Measurements from ENCODE around the gene CDC37L1.

CDC37L1 gene

DNA sequence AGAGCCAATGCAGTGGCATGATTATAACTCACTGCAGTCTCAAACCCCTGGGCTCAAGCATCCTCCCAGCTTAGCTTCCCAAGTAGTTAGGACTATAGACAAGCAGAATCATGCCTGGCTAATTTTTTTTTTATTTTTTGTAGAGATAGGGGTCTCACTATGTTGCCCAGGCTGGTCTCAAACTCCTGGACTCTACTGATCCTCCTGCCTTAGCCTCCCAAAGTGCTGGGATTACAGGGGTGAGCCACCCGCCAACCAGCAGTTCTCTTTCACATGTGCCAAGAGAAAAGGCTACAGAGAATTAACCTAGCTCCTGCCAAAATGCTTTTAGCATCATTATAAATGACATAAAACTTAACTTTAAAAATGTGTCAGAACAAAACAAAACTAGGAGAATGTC is 53.5 kb downstream of the CDC37L1 start:
- peaks cover 8% of the 10 kb centered on the region for H3K4me1 ChIP-seq (ENCODE audit: insufficient read depth, low read length, severe bottlenecking)
- H4K20me1 ChIP-seq (ENCODE audit: insufficient read depth, low read length) = no peaks in the 10 kb centered on the region
- H3K4me2 ChIP-seq (ENCODE audit: low read length) = no peak overlapping the region
- H3K9me2 ChIP-seq (ENCODE audit: low read depth, low read length) = no peaks in the 10 kb centered on the region
- no peak for TF ChIP-seq EZH2 (IDR thresholded peaks at IDR 0.05; ENCODE audit: borderline replicate concordance, low read length)
- TF ChIP-seq, protein P1, sequence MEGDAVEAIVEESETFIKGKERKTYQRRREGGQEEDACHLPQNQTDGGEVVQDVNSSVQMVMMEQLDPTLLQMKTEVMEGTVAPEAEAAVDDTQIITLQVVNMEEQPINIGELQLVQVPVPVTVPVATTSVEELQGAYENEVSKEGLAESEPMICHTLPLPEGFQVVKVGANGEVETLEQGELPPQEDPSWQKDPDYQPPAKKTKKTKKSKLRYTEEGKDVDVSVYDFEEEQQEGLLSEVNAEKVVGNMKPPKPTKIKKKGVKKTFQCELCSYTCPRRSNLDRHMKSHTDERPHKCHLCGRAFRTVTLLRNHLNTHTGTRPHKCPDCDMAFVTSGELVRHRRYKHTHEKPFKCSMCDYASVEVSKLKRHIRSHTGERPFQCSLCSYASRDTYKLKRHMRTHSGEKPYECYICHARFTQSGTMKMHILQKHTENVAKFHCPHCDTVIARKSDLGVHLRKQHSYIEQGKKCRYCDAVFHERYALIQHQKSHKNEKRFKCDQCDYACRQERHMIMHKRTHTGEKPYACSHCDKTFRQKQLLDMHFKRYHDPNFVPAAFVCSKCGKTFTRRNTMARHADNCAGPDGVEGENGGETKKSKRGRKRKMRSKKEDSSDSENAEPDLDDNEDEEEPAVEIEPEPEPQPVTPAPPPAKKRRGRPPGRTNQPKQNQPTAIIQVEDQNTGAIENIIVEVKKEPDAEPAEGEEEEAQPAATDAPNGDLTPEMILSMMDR (IDR thresholded peaks at IDR 0.05; ENCODE audit: low read length) = no peak
- peaks cover 80% of the 10 kb centered on the region for H3K79me2 ChIP-seq (ENCODE audit: insufficient read depth, low read length)
- H3K27ac ChIP-seq (ENCODE audit: low read depth, low read length, poor library complexity, severe bottlenecking) = no peak overlapping the region
- no peaks in the 10 kb centered on the region for H3K9me3 ChIP-seq (ENCODE audit: low read length)
- H3K36me3 ChIP-seq (ENCODE audit: insufficient read depth, low read length) = peaks cover 41% of the 10 kb centered on the region
- H3K9ac ChIP-seq (ENCODE audit: low read length) = no peak overlapping the region
- H3F3A ChIP-seq (ENCODE audit: insufficient read depth, low read length) = no peaks in the 10 kb centered on the region
- no peaks in the 10 kb centered on the region for H3K27me3 ChIP-seq (ENCODE audit: insufficient read depth, low read length)
- H2AFZ ChIP-seq (ENCODE audit: low read length) = no peak overlapping the region
- H3K4me3 ChIP-seq (ENCODE audit: low read depth, low read length, poor library complexity, severe bottlenecking) = no peak overlapping the region

DNA sequence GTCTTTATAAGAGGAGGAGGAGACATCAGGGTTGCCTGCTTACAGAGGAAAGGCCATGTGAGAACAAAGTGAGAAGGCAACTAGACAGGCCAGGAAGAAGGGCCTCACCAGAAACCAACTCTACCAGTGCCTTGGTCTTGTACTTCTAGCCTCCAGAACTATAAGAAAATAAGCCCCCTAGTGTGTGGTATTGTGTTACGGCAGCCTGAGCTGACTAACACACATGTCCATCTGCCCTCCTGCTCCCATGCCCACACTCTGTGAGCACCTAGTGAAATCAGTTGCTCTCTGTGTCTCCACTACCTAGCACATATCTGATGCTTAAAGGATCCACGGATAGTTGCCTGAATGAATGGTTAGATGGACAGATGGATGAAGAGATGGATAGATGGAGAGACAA is 54.8 kb downstream of the CDC37L1 start:
- Histone ChIP-seq H3F3A (ENCODE audit: insufficient read depth, low read length) (no peaks in the 10 kb centered on the region), H3K4me3 (ENCODE audit: low read depth, low read length, poor library complexity, severe bottlenecking) (no peak overlapping the region), H2AFZ (ENCODE audit: low read length) (no peak overlapping the region), H3K36me3 (ENCODE audit: insufficient read depth, low read length) (peaks cover 45% of the 10 kb centered on the region), H3K27ac (ENCODE audit: low read depth, low read length, poor library complexity, severe bottlenecking) (no peak overlapping the region), H3K4me2 (ENCODE audit: low read length) (no peak overlapping the region), H3K79me2 (ENCODE audit: insufficient read depth, low read length) (peaks cover 91% of the 10 kb centered on the region), H3K4me1 (ENCODE audit: insufficient read depth, low read length, severe bottlenecking) (peaks cover 21% of the 10 kb centered on the region), H3K9me2 (ENCODE audit: low read depth, low read length) (no peaks in the 10 kb centered on the region), H3K27me3 (ENCODE audit: insufficient read depth, low read length) (no peaks in the 10 kb centered on the region), H3K9me3 (ENCODE audit: low read length) (no peaks in the 10 kb centered on the region), H4K20me1 (ENCODE audit: insufficient read depth, low read length) (no peaks in the 10 kb centered on the region), H3K9ac (ENCODE audit: low read length) (no peak overlapping the region)
- no peak for TF ChIP-seq EZH2 (IDR thresholded peaks at IDR 0.05; ENCODE audit: borderline replicate concordance, low read length)
- TF ChIP-seq, protein P1 (IDR thresholded peaks at IDR 0.05; ENCODE audit: low read length) = no peak

DNA sequence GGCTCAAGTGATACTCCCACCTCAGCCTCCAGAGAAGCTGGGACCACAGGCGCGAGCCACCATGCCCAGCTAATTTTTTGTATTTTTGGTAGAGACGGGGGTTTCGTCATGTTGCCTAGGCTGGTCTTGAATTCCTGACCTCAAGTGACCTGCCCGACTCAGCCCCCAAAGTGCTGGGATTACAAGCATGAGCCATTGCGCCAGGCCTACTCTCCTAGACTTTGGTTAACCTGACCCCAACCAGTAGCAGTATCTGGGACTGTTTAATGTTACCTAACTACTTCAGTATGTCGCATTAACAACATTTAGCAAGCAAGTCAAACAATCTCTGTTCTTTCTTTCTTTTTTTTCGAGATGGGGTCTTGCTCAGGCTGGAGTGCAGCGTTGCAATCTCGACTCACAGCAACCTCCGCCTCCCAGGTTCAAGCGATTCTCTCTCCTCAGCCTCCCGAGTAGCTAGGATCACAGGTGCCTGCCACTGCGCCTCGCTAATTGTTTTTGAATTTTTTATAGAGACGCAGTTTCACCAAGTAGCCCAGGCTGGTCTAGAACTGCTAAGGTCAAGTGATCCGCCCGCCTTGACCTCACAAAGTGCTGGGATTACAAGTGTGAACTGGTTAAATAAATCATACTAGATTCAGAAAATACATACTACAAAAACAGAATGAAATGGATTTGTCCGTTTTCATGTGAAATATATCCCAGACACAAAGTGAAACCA is 59.7 kb downstream of the CDC37L1 start:
- Histone ChIP-seq H3K9ac (ENCODE audit: low read length) (peak overlapping the region; percentile 79), H3K4me2 (ENCODE audit: low read length) (peak overlapping the region; percentile 79), H3K4me3 (ENCODE audit: low read depth, low read length, poor library complexity, severe bottlenecking) (peak overlapping the region; percentile 80), H3F3A (ENCODE audit: insufficient read depth, low read length) (no peaks in the 10 kb centered on the region), H4K20me1 (ENCODE audit: insufficient read depth, low read length) (no peaks in the 10 kb centered on the region), H2AFZ (ENCODE audit: low read length) (no peak overlapping the region), H3K9me3 (ENCODE audit: low read length) (no peaks in the 10 kb centered on the region), H3K4me1 (ENCODE audit: insufficient read depth, low read length, severe bottlenecking) (peaks cover 35% of the 10 kb centered on the region), H3K79me2 (ENCODE audit: insufficient read depth, low read length) (peaks cover 54% of the 10 kb centered on the region), H3K9me2 (ENCODE audit: low read depth, low read length) (no peaks in the 10 kb centered on the region), H3K27me3 (ENCODE audit: insufficient read depth, low read length) (no peaks in the 10 kb centered on the region), H3K36me3 (ENCODE audit: insufficient read depth, low read length) (peaks cover 19% of the 10 kb centered on the region), H3K27ac (ENCODE audit: low read depth, low read length, poor library complexity, severe bottlenecking) (no peak overlapping the region)
- no peak for TF ChIP-seq EZH2 (IDR thresholded peaks at IDR 0.05; ENCODE audit: borderline replicate concordance, low read length)
- TF ChIP-seq, protein P1 (IDR thresholded peaks at IDR 0.05; ENCODE audit: low read length) = no peak
